ENCODE results near the gene PLBD2. TPM values are rescaled to one million over a fixed set of nuclear protein-coding genes. Genes with fewer than 3 reads are reported as not detected.

Gene PLBD2
- total RNA-seq, 4 donors from 2014 or later, result 17.0 to 32.4 (median 24.1) TPM

DNA sequence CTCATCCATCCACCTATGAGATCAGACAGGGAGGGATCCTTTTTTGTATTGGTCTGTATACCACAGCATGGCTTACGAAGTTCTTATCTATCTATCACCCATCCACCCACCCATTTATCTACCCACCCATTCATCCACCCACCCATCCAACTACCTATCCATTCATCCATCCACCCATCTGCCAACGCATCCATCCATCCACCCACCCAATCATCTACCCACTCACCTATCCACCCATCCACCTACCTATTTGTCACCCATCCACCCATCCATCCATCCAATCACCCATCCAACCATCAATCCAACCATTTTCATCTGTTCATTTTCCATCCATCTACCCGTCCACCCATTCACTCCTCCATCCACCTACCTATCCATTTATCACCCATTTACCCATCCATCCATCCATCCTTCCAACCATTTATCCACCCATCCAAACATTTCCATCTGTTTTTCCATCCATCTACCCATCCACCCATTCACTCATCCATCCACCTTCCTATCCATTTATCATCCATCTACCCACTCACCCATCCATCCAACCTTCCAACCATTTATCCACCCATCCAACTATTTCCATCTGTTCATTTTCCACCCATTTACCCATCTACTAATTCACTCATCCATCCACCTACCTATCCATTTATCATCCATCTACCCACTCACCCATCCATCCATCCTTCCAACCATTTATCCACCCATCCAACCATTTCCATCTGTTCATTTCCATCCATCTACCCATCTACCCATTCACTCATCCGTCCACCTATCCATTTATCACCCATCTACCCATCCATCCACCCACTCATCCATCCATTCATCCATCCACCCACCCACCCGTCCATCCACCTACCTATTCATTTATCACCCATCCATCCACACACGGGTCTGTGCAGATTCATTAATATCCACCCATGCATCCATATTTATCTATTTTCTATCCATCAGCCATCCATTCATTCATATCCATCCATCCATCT lies 32.0 kb downstream of the PLBD2 start:
- TF ChIP-seq POLR2A (IDR thresholded peaks at IDR 0.05), result no peak
- TF ChIP-seq, protein P1, sequence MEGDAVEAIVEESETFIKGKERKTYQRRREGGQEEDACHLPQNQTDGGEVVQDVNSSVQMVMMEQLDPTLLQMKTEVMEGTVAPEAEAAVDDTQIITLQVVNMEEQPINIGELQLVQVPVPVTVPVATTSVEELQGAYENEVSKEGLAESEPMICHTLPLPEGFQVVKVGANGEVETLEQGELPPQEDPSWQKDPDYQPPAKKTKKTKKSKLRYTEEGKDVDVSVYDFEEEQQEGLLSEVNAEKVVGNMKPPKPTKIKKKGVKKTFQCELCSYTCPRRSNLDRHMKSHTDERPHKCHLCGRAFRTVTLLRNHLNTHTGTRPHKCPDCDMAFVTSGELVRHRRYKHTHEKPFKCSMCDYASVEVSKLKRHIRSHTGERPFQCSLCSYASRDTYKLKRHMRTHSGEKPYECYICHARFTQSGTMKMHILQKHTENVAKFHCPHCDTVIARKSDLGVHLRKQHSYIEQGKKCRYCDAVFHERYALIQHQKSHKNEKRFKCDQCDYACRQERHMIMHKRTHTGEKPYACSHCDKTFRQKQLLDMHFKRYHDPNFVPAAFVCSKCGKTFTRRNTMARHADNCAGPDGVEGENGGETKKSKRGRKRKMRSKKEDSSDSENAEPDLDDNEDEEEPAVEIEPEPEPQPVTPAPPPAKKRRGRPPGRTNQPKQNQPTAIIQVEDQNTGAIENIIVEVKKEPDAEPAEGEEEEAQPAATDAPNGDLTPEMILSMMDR (IDR thresholded peaks at IDR 0.05), result no peak
- H3K27me3 ChIP-seq, result no peaks in the 10 kb centered on the region
- H3K27ac ChIP-seq, result no peak overlapping the region
- peaks cover 0 to 21% (median 0%) of the 10 kb centered on the region in 3 donors for H3K36me3 ChIP-seq
- DNase-seq, result no peak
- no peaks in the 10 kb centered on the region for H3K9me3 ChIP-seq
- H3K4me1 ChIP-seq, result no peaks in the 10 kb centered on the region
- no peak overlapping the region for H3K4me3 ChIP-seq

DNA sequence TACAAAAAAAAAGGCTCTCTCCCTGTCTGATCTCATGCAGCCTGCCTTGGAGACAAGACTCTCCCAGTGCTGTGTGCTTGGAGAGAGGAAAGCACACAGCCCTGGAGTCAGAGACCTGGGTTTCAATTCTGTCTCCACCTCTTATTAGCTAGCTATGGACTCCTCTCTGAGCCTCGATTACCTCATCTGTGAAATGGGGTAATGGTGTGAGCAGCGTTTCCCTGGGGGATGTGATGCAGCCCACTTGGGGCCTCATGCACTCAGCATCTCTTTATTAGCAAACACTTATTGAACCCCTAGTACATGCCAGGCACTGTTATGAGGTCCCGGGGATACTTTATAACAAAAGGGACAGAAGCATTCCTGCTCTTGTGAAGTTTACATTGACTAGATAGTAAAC lies 32.8 kb downstream of the PLBD2 start:
- Histone ChIP-seq H3K9me3 (no peaks in the 10 kb centered on the region), H3K4me3 (no peak overlapping the region), H3K36me3 (peaks cover 0 to 21% (median 0%) of the 10 kb centered on the region in 3 donors), H3K27ac (no peak overlapping the region), H3K27me3 (no peaks in the 10 kb centered on the region), H3K4me1 (no peaks in the 10 kb centered on the region)
- no peak for TF ChIP-seq POLR2A (IDR thresholded peaks at IDR 0.05)
- TF ChIP-seq, protein P1 (IDR thresholded peaks at IDR 0.05), result no peak
- DNase-seq, result no peak

DNA sequence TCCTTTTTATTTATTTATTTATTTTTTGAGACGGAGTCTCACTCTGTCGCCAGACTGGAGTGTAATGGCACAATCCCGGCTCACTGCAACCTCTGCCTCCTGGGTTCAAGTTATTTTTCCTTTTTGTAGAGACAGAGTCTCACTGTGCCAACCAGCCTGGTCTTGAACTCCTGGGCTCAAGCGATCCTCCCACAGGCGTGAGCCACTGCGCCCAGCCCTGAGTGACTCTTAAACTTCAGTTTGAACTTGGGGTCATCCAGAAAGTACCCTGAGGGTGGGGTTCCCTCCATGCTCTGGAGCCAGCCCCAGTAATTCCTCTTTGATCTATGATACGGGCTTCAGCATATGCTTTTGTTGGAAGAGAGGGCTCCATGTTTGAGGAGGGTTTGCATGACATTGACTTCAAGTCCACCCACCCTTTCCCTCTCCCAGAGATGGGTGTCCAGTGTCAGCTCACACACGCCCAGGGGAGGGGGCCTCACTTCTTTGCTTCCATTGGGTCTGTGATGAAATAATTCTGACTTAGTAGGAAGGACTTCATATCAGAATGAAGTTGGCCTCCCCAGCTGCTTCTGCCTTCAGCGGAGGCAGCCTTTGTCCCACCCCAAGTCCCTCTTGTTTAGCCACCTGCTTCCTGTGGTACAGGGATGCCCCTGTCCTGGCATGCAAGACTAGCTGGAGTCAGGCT lies 33.4 kb downstream of the PLBD2 start:
- no peaks in the 10 kb centered on the region for H3K27me3 ChIP-seq
- H3K36me3 ChIP-seq, result peaks cover 0 to 17% (median 0%) of the 10 kb centered on the region in 3 donors
- DNase-seq, result no peak
- TF ChIP-seq POLR2A (IDR thresholded peaks at IDR 0.05), result no peak
- TF ChIP-seq, protein P1 (IDR thresholded peaks at IDR 0.05), result no peak
- H3K9me3 ChIP-seq, result no peaks in the 10 kb centered on the region
- H3K27ac ChIP-seq, result no peak overlapping the region
- H3K4me1 ChIP-seq, result no peaks in the 10 kb centered on the region
- no peak overlapping the region for H3K4me3 ChIP-seq

DNA sequence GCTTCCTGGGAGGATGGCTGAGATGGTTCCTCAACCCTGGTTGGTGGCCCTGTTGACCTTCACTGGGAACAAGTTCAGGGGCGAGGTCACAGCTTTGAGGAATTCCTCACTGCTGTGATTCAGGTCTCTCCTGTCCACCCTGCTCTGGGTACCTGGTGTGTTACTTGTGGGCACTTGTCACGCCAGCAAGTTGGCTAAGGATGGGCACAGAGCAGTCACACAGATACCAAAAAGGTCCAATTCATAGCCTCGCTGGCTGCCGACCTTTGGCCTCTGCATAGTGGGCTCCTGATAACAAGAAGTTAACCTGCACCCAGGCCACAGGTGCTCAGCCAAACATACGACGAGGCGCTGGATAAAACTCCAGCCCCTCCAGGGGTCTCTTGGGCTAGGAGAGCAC lies 34.1 kb downstream of the PLBD2 start:
- TF ChIP-seq, protein P1 (IDR thresholded peaks at IDR 0.05), result no peak
- no peak overlapping the region for H3K27ac ChIP-seq
- H3K36me3 ChIP-seq, result peaks cover 0 to 11% (median 0%) of the 10 kb centered on the region in 3 donors
- no peaks in the 10 kb centered on the region for H3K27me3 ChIP-seq
- H3K9me3 ChIP-seq, result no peaks in the 10 kb centered on the region
- H3K4me1 ChIP-seq, result no peaks in the 10 kb centered on the region
- DNase-seq, result no peak
- no peak overlapping the region for H3K4me3 ChIP-seq

- Histone ChIP-seq H3K4me1 (no peaks in the 10 kb centered on the region), H3K27me3 (no peaks in the 10 kb centered on the region), H3K36me3 (peaks cover 0 to 5% (median 0%) of the 10 kb centered on the region in 3 donors), H3K4me3 (no peak overlapping the region), H3K9me3 (no peaks in the 10 kb centered on the region), H3K27ac (no peak overlapping the region)
- DNase-seq, result no peak
- TF ChIP-seq, protein P1 (IDR thresholded peaks at IDR 0.05), result no peak
- TF ChIP-seq POLR2A (IDR thresholded peaks at IDR 0.05), result no peak
These were observed 34.7 kb downstream of the PLBD2 start for GRCh38 chr12:113392988-113393579.
